Stimulated activated CD8-positive, alpha-beta memory T cell treated with anti-CD3 and anti-CD28 coated beads, Interleukin-4, amount 100 ng/mL, for 4 hours (primary cell): Measurements from ENCODE around the gene CDH4.
"Not testable (repeated sequence)": the region's sequence is repeated elsewhere in the genome, so short reads cannot be mapped to it uniquely, and the experiment has no call there.

Experiments used
- DNase-seq, 2 donors: peaks; one replicate each; pipeline ENCODE4 v3.0.0-alpha.2; 2020; ENCODE audit warnings: low read depth in 2 of 2, low spot score in 1 of 2

Gene CDH4

DNA sequence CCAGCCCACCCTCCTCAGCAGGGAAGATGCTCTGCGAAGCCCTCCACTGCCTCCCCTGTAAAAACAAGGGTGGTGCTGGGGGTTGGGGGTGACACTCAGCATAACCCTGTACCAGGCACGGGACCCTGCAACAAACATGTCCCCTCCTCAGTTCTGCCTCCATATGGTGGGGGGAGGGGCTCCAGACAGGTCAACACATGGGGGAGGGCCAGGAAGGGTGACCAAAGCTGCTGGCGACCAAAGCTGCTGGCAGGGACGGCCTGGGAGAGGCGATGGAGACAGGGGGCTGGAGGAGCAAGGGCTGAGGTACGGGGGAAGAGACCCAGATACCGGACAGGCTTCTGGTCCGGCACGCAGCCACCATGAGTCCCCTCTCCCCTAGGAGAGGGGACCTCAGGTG, 690.5 kb downstream of the CDH4 start:
- no peak for DNase-seq

GRCh38 chr20:61944967-61945366, 692.9 kb downstream of the CDH4 start:
- not testable (repeated sequence) for DNase-seq

GRCh38 chr20:61945495-61945894, 693.4 kb downstream of the CDH4 start:
- DNase-seq: not testable (repeated sequence)

DNA sequence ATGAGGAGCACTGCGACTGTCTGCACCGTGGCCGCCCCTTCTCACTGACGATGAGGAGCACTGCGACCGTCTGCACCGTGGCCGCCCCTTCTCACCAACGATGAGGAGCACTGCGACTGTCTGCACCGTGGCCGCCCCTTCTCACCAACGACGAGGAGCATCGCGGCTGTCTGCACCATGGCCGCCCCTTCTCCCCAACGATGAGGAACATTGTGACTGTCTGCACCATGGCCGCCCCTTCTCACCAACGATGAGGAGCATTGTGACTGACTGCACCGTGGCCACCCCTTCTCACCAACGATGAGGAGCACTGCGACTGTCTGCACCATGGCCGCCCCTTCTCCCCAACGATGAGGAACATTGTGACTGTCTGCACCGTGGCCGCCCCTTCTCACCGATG, 696.0 kb downstream of the CDH4 start:
- not testable (repeated sequence) for DNase-seq

DNA sequence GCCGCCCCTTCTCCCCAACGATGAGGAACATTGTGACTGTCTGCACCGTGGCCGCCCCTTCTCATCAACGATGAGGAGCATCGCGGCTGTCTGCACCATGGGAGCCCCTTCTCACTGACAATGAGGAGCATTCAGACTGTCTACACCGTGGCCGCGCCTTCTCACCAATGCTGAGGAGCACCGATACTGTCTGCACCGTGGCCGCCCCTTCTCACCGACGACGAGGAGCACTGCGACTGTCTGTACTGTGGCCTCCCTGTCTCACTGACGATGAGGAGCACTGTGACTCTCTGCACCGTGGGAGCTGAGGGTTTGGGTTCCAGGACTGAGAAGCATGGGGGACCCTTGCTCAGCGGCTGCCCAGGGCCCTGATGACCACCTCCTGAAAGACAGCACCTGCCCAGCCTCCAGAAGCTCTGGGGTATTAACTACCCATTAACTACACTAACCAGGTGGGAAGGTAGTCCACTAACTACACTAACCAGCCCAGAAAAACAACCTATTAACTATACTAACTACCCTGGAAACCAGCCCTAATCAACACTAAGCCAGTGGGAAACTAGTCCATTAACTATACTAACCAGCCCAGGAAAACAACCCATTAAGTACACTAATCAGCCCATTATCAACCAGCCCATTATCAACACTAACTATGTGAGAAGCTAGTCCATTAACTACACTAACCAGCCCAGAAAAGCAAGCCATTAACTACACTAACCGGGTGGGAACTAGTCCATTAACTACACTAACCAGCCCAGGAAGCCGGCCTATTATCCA, 696.7 kb downstream of the CDH4 start:
- DNase-seq: no peak

- DNase-seq: no peak
Measured at GRCh38 chr20:61949363-61949713, 697.3 kb downstream of the CDH4 start.

DNA sequence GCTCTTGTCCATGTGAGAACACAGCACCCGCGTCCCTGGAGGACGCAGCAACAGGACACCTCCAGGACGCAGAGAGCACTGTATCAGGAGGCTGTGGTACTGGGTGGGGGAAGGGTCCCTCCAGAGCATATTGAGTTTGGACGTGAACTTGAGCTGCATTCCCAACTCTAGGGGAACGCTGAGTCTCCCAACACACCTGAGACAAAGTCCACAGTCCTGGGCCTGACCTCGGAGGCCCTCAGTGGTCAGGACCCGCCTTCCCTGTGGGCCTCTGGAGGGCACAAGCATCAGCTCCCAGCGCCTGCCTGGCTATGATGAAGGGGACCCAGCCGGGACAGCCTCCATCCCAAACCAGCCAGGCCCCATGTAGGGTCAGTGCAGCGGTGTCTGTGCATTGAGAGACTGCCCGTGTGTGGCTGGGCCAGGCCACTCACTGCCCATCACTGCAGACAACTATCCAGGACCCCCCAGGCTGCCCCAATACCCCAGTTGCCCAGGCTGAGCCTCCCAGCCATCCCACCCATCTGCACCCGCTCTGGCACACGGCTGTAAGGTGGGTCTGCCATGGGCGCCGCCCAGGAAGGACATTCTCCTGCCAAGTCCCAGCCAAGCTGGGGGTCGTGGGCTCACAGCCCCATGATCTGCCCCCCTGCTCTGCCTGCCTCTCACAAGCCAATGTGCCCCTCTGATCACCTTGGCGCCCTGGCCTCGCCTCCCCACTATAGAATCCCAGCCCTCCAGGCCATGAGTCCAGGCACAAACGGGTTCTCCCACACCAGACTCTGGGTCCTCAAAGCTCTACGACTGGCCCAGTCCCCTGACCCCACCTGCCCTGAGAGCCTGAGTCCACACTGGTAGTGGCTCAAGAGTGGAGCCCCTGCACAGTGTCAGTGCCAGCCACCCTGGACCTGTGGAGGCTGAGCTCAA, 697.9 kb downstream of the CDH4 start:
- DNase-seq: no peak

DNA sequence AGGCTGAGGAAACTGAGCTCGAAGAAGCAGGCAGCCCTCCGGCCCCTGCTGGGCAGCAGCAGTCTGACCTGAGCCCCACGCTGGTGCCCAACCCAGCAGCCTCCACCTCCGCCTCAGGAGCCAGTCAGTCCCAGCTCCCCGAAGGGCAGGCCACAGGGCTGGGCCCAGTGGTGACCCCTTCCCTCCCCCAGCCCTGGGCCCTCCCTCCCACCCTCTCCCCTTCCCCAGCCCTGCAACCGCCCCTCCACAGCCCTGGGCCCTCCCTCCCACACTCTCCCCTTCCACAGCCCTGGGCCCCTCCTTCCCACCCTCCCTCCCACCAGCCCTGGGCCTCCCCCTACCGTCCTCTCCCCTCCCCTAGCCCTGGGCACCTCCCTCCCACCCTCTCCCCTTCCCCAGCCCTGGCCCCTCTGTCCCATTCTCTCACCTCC, 698.6 kb downstream of the CDH4 start:
- DNase-seq: no peak

GRCh38 chr20:61951695-61952533, 699.9 kb downstream of the CDH4 start:
- DNase-seq: no peak

GRCh38 chr20:61953037-61954021, 701.3 kb downstream of the CDH4 start:
- no peak for DNase-seq

DNA sequence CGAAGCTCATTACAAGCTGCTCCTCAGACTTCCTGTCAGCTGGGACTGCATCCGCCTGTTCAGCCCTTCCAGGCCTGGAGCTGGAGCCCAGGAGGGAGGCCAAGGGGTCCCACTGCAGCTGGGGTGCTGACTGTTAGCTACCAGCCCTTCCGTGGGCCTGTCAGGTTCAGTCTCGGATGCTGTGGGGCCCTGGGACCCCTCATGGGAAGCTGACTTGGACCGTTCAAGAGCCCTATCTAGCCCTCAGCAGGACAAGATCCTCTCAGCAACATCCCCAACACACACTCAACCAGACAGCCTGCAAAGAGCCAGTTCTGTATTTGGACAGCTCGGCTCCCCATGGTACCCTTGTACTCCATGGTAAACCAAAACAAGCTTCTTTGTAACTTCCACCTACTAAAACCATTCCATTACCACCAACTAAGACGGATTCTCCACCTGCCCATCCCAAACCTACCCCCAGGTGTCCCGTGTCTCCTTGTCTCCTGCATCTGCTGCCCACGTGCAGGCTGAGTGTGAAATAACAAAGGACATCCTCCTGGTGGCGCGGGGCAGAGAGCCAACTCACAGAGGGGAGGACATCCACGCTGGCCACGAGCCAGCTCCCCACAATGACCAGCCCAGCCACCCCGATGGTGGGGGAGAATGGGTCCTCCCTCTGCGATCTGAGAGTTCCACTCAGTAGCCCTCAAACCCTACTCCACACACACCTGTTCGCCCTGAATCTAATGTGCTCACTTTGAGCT, 702.4 kb downstream of the CDH4 start:
- DNase-seq: no peak

DNA sequence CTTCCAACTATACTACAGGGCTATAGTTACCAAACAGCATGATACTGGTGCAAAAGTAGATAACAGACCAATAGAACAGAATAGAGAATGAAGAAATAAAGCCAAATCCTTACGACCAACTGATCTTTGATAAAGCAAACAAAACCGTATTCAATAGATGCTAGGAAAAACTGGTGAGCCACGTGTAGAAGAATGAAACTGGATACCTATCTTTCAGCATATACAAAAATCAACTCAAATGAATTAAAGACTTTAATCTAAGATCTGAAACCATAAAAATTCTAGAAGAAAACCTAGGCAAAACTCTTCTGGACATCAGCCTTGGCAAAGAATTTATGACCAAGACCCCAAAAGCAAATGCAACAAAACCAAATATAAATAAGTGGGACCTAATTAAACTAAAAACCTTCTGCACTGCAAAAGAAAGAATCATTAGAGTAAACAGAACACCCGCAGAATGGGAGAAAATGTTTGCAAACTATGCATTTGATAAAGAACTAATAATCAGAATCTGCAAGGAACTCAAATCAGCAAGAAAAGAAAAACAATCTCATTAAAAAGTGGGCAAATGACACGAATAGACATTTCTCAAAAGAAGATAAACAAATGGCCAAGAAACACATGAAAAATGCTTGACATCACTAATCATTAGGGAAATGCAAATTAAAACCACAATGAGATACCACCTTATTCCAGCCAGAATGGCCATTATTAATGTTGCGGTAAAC, 703.8 kb downstream of the CDH4 start:
- no peak for DNase-seq

- no peak for DNase-seq
Measured at GRCh38 chr20:61956396-61957342, 704.6 kb downstream of the CDH4 start.

- no peak for DNase-seq
Measured at GRCh38 chr20:61957961-61958715, 706.1 kb downstream of the CDH4 start.

DNA sequence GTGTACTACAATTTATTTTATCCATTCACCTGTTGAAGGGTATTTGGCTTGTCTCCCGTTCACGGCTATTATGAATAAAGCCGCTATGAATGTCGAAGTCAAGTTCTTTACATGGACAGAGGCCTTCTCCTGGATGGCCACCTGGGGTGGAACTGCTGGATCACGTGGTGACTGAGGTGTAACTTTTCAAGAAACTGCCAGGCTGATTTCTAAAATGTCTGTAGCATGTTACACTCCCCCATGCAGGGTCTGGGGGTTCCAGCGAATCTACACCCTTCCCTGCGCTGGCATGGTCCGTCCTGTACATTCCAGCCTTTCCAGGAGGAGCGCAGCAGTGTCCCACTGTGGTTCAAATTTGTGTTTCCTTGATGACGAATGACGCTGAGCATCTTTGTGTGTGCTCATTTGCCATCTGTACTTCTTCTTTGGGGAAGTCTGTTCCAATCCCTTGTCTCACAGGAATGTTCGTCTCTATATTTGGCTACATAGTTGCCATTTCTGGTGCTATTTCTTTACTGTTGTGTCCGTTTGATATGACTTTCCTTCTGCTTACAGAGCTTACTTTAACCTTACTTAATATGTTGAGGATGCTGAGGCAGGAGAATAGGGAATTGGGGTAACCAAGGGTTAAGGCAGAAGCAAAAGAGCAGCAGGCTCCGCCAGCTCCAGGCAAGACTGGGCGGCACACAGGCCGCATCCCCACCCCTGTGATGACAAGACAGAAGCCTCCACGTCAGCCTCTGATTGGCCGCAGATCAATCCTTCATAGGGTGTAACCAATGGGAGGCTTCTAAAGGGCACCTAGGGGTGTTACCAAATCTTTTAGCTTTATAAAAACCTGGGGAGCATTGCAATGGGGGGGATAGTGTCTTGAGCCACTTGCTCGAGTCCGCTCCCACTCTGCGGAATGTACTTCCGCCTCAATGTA, 707.0 kb downstream of the CDH4 start:
- DNase-seq: no peak

DNA sequence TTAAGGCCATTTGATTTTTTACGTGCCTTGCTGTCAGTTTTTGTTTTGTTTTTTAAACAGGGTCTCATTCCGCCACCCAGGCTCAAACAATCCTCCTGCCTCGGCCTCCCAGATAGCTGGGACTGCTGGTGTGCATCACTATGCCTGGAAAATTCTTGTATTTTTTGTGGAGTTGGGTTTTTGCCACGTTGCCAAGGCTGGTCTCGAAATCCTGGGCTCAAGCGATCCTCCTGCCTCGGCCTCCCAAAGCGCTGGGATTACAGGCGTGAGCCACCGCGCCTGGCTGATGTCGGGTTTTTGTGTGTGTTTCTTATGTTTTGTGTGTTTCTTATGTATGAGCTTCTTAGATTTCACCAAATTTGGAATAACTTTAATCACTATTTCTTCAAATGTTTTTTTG, 708.8 kb downstream of the CDH4 start:
- DNase-seq: no peak
